Measurements from ENCODE around the gene PRMT7.

Gene PRMT7

DNA sequence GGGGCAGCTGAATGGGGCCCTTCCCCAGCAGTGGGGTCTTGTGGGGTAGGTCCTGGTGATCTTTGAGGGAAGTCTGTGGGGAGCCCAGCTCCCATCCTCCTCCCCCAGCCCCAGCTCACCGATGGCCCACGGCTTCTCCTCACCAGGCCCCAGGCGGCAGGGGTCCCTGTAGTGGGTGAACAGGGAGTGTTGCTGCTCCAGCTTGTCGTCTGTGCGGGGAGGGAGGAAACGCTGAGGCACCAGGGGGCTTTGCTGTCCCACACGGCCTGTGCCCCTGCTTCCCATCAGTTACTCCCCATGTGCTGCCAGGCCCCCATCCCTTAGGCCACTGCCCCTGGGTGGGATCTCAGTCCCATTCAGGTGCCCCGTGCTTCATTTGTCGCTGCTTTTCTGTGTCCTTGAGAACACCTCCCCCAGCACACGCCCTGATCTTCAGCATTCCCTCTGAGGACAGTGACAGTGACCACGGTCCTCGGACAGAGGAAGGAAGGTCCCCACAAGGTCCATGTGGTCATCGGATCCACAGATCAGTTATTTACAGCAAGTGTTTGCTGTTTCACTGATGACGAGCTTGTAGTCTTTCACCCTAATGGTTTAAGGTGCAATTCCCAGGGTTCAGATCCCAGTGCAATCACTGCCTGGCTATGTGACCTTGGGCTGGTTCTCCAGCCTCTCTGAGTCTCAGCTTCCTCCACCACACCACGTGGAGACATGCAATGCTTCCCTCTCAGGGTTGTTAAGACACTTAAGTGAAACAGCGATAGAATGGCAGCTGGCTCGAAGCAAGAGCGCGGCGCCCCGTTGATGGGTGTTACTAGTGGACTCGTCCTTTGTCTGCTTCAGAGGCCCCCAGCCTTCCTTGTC is 53.1 kb downstream of the PRMT7 start:
- DNase-seq (ENCODE audit: low read depth): no peak

DNA sequence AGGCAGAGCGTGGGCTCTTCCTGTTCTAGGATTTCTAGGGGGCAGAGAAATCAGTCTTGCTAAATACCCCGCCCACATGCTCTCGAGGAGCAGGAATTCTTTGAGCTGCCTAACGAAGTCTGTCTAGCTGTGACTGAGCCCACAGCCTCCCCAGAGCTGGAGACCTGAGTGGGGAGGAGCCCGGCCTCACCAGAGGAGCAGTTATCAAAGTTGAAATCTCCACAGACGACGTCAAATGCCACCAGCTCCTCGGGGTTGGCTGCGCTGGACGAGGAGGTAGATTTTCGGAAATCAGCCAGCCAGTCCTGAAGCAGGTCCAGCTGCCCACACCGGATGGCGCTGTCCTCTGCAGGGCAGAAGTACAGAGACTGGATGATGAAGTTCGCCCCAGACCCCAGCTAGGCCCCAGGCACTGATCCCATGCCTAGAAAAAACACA is 53.8 kb downstream of the PRMT7 start:
- DNase-seq (ENCODE audit: low read depth): no peak

DNA sequence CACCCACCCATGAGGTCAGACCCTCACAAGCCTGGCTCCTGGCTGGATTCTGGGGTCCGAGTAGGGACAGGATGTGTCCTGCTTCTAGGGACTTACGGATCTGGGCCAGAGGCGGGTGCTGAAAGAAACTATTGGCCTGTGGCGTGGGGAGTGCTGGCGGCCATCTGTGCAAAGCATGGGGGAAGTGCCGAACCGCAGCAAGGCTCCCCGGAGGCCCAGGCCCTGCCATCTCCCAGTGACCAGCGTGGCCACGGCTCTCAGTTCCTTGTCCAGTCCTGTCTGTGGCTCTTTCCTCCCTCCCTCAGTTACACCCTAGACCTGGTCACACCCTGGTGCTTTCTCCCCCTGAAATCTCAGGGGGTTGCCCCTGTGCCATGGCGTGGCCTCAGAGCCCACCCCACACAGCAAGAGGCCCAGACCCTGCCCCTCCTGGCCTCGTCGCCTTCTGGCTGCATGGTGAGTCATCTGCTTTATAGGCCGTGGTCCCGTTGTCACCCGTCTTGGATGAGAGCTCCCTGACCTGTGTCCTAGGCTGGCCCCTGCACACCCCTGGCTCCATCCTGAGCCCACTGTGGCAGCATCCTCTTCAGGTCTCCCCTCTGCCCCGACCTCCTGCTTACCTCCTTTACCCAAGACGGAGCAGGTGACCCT is 54.5 kb downstream of the PRMT7 start:
- DNase-seq (ENCODE audit: low read depth): no peak

DNA sequence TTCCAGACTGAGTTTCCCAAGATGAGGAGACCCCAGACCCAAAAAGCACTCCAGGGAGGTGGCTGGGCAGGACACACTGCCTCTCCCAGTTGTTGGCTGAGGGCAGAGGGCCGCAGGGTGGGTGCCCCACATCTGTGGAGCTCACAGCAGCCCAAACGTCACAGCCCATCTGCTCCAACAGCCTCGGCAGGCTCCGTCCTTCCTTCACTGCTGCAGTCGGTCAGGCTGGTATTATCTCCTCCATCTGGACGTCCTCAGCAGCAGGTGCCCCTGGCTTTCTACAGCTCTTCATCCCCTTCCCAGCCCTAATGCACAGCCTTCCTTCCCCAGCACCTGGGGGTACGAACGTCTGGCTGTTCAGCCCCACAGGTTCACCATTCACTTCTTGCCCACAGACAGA is 55.2 kb downstream of the PRMT7 start:
- no peak for DNase-seq (ENCODE audit: low read depth)

DNA sequence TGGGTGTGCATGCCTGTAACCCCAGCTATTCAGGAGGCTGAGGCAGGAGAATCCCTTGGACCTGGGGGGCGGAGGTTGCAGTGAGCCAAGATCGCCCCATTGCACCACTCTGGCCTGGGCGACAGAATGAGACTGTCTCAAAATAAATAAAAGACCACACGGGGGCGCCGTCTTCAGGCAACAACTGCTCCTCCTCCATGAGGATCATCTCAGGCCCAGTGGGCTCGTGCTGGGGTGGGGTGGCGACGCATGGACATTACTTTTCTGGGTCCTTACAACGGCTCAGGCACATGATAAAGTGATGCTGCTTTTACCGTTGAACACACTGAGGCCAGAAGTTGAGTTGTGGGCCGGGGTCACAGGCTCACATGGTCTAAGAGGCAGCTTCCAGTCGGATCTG is 56.2 kb downstream of the PRMT7 start:
- DNase-seq (ENCODE audit: low read depth): no peak

DNA sequence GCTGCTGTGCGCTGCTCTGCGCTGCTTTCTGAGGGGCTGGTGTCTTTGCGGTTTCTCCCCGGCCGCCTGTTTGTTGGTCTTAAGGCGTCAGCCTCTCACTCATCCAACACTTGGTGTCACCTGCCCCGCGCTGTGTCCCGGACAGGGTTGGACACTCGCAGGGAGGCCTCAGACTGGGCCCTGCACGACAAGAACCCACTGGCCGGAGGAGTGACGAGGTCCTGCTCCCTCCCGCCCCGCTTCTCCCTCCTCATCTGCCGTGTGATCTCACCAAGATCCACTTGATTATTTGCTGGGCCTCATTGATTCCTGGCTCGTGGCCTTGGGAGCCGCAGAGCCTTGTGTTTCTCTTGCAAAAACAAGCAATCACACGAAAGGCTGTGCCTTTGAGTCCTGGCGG is 56.6 kb downstream of the PRMT7 start:
- DNase-seq (ENCODE audit: low read depth): no peak

DNA sequence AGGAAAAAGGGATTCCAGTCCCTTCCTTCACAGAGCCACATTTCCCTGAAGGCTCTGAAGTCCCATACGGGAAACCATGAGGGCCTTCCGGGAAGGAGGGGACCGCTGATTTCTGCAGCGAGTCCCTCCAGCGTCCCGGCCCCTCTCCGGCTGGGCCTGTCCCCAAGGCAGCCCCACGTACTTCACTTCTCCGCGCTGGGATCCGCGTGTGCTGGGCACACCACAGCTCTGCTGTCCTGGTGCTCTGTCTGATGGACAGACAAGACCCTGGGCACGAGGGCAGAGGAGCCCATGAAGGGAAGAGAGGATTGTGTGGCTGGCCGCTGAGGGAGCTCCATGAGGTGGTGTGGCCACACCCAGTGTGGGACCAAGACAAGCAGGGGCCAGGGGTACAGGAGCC is 57.1 kb downstream of the PRMT7 start:
- DNase-seq (ENCODE audit: low read depth): no peak

DNA sequence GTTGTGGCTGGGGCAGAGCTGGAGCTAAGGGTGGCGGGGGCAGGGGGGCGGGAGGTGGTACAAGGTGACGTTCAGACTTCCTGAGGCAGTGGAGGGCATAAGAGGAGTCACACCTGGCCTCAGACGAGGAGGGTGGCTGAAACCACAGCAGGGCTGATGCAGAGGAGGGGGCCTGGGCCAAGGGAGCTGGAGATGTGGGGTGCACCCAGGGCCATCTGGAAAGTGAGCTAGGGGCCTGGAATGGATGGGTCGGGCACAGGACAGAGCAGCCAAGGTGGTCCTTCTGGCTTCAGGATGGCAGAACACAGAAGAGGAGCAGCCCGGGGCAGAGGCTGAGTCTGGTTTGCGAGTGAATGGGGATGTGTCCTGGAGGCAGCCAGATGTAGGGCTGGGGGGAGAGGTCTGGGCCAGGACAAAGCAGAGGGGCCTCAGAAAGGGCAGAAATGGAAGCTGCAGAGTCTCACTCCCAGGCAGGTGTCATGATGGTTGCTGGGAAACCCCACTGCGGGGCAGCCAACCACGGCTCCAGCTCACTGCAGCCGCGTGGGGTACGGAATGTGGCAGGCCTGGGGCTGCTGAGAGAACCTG is 57.6 kb downstream of the PRMT7 start:
- no peak for DNase-seq (ENCODE audit: low read depth)

DNA sequence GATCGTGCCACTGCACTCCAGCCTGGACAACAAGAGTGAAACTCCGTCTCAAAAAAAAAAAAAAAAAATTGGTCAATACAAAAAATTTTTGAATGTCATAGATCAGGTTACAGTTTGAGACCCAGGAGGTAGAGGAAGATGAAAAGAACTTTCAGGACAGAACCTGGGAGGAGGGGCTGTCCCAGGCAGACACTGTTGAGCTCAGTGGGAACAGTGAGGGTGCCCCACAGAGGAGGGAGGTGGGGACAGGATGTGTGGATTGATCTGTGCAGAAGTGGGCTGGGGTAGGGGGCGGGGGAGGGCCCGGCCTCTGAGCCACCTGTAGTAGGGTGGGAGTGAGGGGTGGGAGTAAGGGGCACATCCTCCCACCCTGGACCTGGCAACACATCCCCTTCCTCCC is 58.3 kb downstream of the PRMT7 start:
- DNase-seq (ENCODE audit: low read depth): no peak

DNA sequence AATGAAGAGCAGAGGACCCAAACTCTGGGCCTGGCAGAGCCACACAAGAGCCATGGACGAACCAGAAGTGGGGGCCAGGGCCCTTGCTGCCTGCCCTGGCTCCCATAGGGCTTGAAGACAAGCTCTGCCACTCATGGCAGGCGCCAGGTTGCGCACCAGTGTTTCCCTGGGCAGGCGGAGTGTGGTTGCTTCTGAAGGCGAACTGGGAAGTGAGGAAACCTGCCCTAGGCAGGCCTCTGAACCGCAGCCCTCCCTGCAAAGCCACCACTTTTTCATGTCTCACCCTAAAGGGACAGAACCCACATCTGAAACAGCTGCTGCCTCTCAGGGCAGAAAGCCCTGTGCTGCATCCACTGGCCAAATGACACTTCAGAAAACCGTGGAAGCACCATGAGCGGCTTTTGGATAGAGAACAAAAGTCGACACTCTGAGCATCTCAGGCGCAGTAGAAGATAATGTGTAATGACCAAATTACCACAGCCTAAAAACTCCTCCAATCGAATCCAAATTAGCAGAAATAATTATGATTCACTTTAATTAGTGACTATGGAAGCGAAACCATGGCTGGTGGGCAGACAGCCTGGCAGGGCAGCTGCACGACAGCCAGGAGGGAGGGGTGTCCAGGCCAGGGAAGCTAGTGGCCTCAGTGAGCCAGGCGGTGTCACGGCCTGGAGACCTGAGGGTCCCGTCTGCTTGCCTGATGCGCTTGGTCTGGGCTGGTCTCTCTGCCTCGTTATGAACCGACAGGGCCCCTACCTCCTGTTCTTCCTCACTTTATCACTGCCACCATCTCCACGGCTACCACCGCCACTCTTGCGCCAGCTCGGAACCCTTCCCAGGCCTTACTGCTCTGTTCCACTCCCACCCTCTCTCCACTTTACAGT is 59.1 kb downstream of the PRMT7 start:
- DNase-seq (ENCODE audit: low read depth): no peak

DNA sequence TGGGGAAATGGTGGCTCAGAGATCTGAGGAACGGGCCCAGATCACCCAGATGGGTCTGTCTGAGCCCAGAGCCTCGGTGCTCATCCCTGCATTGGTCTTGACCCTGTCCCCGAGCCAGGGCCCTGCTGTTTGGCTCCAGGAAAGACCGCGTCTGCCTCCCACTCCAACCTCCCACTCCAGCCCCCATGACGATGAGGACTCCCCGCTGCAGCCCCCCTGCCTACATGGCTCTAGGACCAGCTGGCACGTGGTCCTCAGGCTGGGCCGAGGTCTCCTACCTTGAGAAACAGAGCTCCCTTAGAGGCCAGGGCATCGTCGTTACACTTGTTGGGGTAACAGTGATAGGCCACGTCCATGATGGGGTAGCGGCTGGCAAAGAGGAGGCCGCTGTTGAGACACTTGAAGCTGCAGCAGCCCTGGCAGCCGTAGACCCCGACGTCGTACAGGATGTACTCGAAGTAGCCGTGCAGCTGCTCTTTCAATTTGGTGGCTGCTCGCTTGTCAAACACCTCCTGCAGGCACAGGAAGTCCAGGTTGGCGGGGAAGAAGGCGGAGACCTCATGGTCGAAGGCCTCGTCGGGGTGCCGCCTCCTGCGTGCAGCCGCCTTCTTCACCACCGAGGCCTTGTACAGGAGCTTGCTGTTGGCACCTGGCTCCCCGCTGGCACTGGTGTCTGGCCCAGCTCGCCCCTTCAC is 59.9 kb downstream of the PRMT7 start:
- DNase-seq (ENCODE audit: low read depth): no peak

DNA sequence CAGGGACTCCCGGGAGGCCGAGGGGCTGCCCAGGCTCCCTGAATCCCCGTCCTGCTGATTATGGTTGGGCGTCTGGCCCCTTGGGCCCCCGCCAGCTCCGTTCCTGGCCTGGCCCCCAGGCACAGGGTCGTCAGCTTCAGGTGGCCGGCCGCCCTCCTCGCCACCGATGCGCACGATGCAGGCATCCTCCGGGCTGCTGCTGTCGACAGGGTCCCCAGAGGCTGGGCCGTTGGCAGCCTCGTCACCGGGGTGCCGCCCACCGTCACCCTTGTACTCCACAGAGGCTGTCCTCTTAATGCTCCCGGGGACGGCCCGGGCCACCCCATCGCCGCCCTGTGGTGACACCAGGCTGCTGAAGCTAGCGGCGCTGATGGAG is 60.4 kb downstream of the PRMT7 start:
- no peak for DNase-seq (ENCODE audit: low read depth)

DNA sequence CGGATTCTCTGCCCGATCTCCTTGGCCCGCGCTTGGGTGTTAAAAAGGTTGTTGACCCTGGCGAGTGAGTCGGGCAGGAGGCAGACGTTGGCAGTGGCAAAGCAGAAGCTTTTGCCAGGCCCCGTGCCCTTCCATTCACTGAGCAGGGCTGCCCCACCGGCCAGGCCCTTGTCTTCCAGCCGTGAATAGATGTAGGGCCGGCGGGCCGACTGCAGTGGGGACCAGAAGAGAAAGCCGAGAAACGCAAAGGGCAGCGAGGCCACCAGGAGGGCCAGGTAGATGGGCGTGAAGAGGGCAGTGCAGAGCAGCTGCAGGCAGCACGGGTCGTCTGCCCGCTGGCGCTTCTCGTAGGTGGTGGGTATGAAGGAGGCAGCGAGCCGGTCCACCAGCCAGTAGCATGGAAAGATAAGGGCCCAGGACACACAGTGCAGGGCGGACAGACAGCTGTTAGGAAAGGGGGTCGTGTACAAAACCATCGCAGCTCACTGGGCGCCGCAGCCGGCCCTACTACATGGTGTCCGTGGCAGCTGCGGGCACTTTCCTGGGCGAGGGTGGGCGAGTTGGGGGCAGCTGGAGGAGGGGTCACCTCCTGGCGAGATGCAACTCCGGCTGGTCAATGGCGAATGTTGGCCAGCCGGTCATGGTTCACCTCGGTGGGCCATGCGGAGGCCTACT is 61.0 kb downstream of the PRMT7 start:
- no peak for DNase-seq (ENCODE audit: low read depth)

DNA sequence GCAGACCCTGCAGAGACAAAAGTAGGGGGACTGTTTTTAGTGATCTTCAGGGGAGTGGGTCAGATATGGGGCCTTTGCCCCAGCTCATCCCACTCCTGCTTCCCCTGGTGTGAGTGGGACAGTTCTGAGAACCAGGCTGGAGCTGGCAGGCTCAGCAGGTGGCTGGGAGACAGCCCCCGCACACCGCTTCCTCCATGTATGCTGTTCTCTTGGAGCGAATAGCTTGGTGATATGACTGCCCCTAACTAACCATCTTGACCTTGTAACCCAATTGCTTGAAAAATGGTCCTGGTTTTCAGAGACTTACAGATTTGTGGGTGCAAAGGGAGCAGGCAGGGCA is 61.5 kb downstream of the PRMT7 start:
- DNase-seq (ENCODE audit: low read depth): no peak

DNA sequence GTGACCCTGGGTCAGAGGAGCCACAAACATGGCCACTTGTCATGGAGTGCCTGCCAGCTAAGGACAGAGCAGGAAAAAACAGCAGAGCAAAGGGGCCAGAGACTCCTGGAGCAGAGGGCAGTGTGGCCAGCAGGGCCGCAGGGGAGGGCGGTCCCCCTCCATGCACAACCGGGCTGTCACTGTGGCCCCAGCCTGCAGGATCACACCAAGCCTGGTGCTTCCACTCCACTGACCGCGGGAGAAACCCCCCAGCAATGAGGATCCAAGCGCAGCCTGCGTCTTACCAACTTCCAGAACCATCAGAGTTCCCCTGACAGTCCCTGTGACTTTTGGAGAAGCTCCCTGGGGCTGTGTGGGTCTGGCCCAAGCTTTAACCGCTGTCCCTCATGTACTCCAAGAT is 62.0 kb downstream of the PRMT7 start:
- DNase-seq (ENCODE audit: low read depth): no peak

DNA sequence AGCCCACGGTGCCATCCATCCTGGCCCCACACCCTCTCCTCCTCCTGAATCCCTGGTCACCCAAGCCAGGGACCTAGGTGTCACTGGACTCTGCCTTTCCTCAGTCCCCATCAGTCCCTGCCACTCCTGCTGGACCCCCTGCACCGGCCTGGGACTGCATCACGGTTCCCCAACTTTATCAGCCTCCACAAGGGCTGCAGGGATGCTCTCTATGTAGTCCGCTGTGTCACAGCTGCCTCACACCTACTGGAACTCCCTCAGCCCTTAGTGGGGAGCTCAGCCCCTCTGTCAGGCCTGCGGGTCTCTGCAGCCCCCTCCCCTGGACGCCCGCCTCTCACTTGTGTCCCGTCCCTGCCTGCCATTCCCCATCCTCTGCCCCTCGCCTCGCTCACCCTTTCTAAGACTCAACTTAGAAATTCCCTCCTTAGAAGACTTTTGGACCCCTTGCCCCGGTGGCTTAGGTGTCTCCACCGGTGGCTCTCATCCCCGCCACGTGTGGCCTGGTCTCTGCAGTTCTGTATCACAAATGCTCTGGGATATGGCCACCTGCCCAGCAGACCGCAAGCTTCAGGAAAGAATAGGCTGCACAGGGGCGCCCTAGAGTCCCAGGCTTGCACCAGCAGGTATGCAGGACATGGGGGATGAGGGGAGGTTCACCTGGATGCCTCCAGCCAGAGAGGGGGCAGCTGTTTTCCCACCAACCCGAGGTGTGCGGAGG is 62.9 kb downstream of the PRMT7 start:
- DNase-seq (ENCODE audit: low read depth): no peak

DNA sequence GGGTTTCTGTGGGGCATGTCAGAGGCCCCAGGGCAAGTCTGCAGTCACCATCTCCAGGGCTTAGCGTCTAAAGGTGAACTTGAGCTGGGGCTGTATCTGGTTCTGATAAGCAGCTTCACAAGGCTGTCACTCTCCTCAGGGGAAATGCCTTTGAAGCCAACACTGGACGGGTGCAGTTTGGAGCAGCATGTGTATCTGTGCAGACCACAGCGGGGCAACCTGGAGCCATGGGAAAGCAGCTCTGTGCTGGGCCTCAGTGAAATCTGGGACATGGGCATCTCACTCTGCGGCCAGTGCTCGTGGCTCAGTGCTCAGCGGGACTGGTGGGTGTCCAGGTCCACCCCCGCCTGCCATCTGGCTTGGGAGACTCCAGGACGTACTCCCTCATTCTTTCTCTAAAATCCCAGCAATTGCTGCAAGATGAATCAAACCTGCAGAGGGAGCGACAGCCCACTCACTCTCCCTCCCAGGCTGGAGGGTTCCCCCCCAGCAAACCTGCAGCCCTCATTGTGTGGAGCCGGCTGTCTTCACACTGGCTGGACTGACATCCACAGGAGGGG is 63.5 kb downstream of the PRMT7 start:
- DNase-seq (ENCODE audit: low read depth): no peak

DNA sequence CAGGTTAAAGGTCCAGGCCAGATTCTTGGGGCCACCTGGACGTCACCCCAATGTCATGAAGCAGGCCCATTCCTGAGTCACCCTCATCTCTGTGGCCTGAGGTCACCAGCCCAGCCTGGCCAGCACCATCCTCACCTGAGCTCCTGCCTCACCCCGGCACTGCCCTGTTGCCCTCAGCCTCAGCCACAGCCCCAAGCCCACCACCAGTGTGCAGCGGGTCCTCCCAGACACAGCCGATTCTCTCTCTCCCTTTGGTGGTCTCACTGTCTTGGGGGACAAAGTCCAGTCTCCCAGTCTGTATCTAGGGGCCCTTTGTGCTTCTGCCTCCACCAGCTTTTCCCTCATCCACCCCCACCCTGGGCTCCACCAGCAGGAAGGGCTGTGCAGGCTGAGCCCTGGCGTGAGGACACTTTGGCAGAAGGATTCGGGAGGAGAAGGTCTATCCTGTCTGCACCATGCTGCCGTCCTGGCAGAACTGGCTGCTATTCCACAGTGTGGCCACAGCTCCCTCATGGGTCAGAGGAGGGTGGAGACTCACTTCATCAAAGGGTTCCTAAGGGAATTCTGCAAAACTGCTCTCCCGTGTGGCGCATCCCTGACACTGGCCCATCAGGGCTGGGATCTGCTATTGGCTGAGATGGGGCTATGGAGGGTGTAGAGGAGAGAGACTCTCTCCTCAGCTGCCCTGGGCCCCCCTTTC is 64.3 kb downstream of the PRMT7 start:
- DNase-seq (ENCODE audit: low read depth): no peak

DNA sequence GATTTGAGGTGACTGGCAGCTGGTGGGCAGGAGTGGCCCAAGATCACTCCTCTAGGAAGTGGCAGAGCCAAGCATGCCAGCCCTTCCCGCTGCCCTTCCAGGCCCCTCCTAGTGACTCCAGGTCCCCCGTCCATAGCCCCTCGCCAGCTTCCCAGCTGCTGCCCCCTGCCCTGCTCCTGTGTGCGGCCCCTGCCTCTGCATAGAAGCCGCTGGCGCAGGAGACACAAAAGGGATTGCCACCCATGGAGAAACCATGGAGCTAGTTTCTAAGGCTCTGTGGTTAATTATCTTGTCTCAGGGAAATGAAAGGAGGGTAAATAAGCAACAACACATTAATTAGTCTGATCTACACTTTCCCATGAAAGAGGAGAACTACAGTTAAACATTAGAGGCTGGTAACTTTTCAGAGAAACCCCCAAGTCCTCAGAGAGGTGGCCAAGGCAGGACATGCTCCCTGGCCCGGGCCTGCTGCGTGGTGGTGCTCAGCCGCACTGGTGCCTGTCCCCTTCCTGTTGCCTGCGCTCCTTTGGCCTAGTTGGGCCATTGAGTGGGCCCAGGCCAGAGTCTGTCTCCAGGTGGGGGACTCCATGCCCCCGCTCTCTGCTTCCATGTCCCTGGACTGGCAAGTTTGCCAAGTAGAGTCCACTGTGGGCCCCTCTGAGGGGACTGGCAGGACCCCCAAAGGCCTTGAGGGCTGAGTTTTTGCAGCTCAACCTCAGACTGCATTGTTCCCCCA is 65.2 kb downstream of the PRMT7 start:
- DNase-seq (ENCODE audit: low read depth): no peak
